Airway epithelial cell (primary cell): ENCODE results near the gene ZBTB47. TPM values are rescaled to one million over a fixed set of nuclear protein-coding genes. Genes with fewer than 3 reads are reported as not detected.

ENCODE experiments used
- total RNA-seq: library from RNA; depleted of rRNA; stranded (reverse); fragments of >200 nt; gene quantifications from 2 replicates; pipeline ENCODE4 v1.2.3, GENCODE V29; 2015

ZBTB47 gene
- 5.7 and 9.1 TPM in 2 replicates for total RNA-seq

DNA sequence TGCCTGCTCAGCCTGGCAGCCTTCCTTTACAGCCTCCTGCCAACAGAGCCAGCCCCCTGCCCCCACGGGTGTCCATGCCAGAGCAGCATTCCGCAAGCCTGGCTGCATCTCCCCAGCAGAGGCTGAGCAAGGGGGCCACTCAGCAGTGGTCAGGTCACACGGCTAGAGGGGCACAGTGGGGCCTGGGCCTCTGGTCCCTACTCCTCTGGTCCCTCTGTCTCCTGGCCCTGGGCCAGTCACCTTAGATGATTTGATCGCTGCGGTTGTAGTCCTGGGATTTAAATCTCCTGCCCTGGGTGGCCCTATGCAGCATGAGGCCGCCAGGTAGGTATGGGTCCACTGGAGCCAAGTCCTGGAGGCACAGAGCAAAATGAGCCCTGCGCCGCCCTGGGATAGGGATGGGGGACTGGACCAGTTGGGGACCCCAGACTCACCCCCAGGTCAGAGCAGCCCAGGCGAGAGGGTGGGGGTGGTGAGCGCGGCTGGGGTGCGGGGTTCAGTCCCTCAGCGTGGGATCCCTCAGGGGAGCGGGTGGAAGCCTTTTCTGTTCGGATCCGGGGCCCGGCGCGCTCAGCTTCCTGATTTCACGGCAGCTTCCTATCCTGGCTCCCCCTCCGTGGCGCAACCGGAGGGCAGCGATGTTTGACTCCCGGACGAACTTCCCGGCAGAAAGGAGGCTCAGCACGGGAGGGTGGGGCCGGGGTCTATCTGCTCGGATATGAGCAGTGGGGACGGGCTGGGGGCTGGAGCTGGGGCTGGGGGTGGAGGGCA, at the start of gene ZBTB47:
ZBTB47 (plus strand) TSS at position 138 of the 771 bp plus-strand sequence. CDS start 4,659 bp downstream, outside the sequence.

DNA sequence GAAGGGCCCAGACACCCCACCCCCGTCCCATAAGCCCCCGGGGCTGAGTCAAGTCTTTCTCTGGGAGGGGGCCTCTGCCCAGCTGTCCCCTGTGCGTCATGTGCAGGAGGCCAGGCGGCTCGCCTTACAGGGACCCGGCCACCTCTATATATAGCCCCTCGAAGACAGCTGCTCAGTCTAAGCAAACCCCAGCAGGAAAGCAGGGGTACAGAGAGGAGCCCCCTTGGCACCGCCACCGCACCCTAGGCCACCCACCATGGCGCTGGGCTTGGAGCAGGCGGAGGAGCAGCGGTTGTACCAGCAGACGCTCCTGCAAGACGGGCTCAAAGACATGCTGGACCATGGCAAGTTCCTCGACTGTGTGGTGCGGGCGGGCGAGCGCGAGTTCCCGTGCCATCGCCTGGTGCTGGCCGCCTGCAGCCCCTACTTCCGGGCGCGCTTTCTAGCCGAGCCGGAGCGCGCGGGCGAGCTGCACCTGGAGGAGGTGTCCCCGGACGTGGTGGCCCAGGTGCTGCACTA, 31.9 kb downstream of the ZBTB47 start, which contains the start of gene KLHL40:
KLHL40 (plus strand) TSS at position 175 of the 519 bp plus-strand sequence; CDS start at position 257, 82 bp downstream.

DNA sequence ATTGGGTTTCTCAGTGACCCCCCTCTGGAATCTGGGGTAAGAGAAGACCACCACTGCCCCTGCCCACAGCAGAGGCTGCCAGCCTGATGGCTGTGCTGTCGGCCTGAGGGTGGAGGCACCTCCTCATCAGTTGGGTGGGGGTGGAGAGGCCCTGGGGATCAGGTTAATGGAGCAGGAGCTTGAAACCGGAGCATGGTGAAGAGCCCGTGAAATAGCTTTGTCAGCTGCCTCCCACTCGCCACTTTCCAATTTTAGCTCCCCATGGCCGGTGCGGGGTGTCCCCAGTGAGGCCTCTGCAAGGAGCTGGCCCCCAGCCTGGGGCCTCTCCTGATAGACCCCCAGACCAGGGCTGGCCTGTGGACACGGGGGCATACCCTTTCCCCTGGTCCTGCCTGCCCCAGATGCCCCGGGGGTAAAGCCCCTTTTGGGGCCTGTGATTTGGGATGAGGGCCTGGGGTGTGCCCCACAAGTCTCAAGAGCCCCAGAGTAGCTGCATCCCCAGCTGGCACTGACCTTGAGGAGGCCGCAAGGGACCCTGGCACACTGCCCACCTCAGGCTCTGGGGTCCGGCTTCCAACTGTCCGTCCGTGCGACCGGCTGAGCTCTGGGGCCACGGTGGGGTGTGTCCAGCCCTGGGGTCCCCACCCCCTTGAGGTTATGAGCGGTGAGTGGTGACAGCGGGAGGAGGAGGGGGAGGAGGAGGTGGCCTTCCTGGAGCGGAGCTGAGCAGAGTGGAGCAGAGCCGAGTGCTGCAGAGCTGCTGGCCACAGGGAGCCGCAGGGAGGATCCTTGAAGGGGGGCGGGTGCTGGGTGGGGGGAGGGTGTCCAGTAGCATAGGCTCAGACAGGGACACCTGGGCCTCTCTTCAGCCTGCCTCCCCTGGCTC, 48.8 kb downstream of the ZBTB47 start, which contains the start of gene HHATL:
HHATL (minus strand) TSS at position 733 of the 886 bp plus-strand sequence. CDS start 1,972 bp downstream, outside the sequence.

Other genes with a start within 250 kb of the ZBTB47 start
- not detected in 2 replicates for gene LYZL4, start 243.1 kb upstream of the ZBTB47 start, total RNA-seq
- 6.6 and 9.1 TPM in 2 replicates for gene VIPR1, start 151.1 kb upstream of the ZBTB47 start, total RNA-seq
- gene SEC22C, start 71.7 kb upstream of the ZBTB47 start, total RNA-seq: 39.2 and 46.8 TPM in 2 replicates
- gene SS18L2, start 62.8 kb upstream of the ZBTB47 start, total RNA-seq: 29.8 and 36.3 TPM in 2 replicates
- 7.9 and 13.6 TPM in 2 replicates for gene NKTR, start 53.0 kb upstream of the ZBTB47 start, total RNA-seq
- gene KLHL40, start 31.8 kb downstream of the ZBTB47 start, total RNA-seq: not detected in 2 replicates
- gene HHATL, start 49.1 kb downstream of the ZBTB47 start, total RNA-seq: not detected in 2 replicates
- 0.19 and 0.35 TPM in 2 replicates for gene CCDC13, start 119.6 kb downstream of the ZBTB47 start, total RNA-seq
- gene HIGD1A, start 150.8 kb downstream of the ZBTB47 start, total RNA-seq: 247 and 272 TPM in 2 replicates
- 0.56 and 0.92 TPM in 2 replicates for gene ACKR2, start 155.7 kb downstream of the ZBTB47 start, total RNA-seq
- not detected in 2 replicates for gene CYP8B1, start 222.2 kb downstream of the ZBTB47 start, total RNA-seq